Ramos (cell line): ENCODE results near the gene OR2T34.
"Not testable (repeated sequence)": the region's sequence is repeated elsewhere in the genome, so short reads cannot be mapped to it uniquely, and the experiment has no call there.

ENCODE experiments used
- in situ Hi-C: fragments of 300-500 bp; cut with MboI; formaldehyde crosslinking; loops from one replicate; pipeline ENCODE4 v1.14.3; 2022; ENCODE audit warnings: low sequenced_read_pairs; ENCODE audit not compliant: unreplicated experiment

OR2T34 gene

GRCh38 chr1:248565530-248566373, 8.8 kb downstream of the OR2T34 start:
- in situ Hi-C loops, result not testable (repeated sequence)

GRCh38 chr1:248562672-248563071, 11.9 kb downstream of the OR2T34 start, which contains the start of gene OR2T29:
Gene OR2T29, minus strand, starts transcription at chr1:248562772. Its CDS starts 3,281 bp downstream, at chr1:248559491.
- in situ Hi-C loops, result not testable (repeated sequence)

- in situ Hi-C loops, result not testable (repeated sequence)
Observed at GRCh38 chr1:248551027-248551426, 23.5 kb downstream of the OR2T34 start.

GRCh38 chr1:248547383-248547782, 27.2 kb downstream of the OR2T34 start:
- in situ Hi-C loops, result not testable (repeated sequence)

GRCh38 chr1:248537449-248537848, 37.1 kb downstream of the OR2T34 start:
- in situ Hi-C loops, result not testable (repeated sequence)
